ENCODE measurements around the gene SPRR5. TPM values are rescaled to one million over a fixed set of nuclear protein-coding genes. Genes with fewer than 3 reads are reported as not detected.

The SPRR5 gene
- total and polyA plus RNA-seq, 2 of the 4 experiments (the other 2 are of a cell fraction) = not detected

- Histone ChIP-seq H3K4ac (ENCODE audit: low read depth, low read length) (no peak overlapping the region), H3K27me3 (ENCODE audit: control insufficient read depth, insufficient read depth, low read length) (no peaks in the 10 kb centered on the region), H3K27ac (ENCODE audit: insufficient read depth, low read length) (no peak overlapping the region), H3K4me1 (ENCODE audit: control insufficient read depth, insufficient read depth, low read length) (no peaks in the 10 kb centered on the region), H2BK20ac (ENCODE audit: low read depth, low read length) (no peak overlapping the region), H3K9me1 (ENCODE audit: insufficient read depth, low read length) (no peaks in the 10 kb centered on the region), H4K91ac (ENCODE audit: insufficient read depth, low read depth, low read length) (no peak overlapping the region), H2AK9ac (replicated peaks; ENCODE audit: low read depth, low read length, poor library complexity) (no peak overlapping the region), H4K5ac (ENCODE audit: low read depth, low read length) (no peak overlapping the region), H2AK5ac (ENCODE audit: low read depth, low read length) (no peak overlapping the region), H2BK15ac (ENCODE audit: low read depth, low read length) (no peak overlapping the region), H3K14ac (replicated peaks; ENCODE audit: low read depth, low read length) (no peak overlapping the region), H2BK5ac (ENCODE audit: low read depth, low read length, poor library complexity, severe bottlenecking) (no peak overlapping the region), H3K56ac (ENCODE audit: extremely low read depth, insufficient read depth, low read length) (no peak overlapping the region), H3K9me3 (ENCODE audit: control insufficient read depth, insufficient read depth, low read length) (no peaks in the 10 kb centered on the region), H3K9ac (ENCODE audit: low read depth, low read length) (no peak overlapping the region), H2AFZ (replicated peaks; ENCODE audit: low read length, poor library complexity) (no peak overlapping the region), H4K8ac (ENCODE audit: low read depth in 2 of 2, low read length in 2 of 2) (no peak overlapping the region), H3K23ac (ENCODE audit: low read depth, low read length) (no peak overlapping the region), H3K18ac (ENCODE audit: low read depth, low read length) (no peak overlapping the region), H4K20me1 (ENCODE audit: insufficient read depth, low read length) (no peaks in the 10 kb centered on the region), H2BK120ac (ENCODE audit: low read depth, low read length) (no peak overlapping the region), H3K36me3 (ENCODE audit: control insufficient read depth, insufficient read depth, low read length) (no peaks in the 10 kb centered on the region), H3K4me3 (ENCODE audit: insufficient read depth, low read depth, low read length) (no peak overlapping the region), H3K79me1 (ENCODE audit: low read depth in 1 of 2, low read length in 2 of 2) (no peaks in the 10 kb centered on the region), H3K4me2 (ENCODE audit: low read depth, low read length) (no peak overlapping the region)
- ChIA-PET CTCF (interaction anchor here (0.9 kb wide), 1 partner anchor 8 kb away, joined by 3 read pairs; no protein-coding TSS in a partner anchor), POLR2A (ENCODE audit: unreplicated experiment) (no interaction called here)
- intact Hi-C loops (cut with micrococcal nuclease) (no loop called here), dilution Hi-C loops (cut with HindIII; ENCODE audit: low sequenced_read_pairs, unreplicated experiment) (no loop called here), in situ Hi-C loops (cut with MboI; ENCODE audit: low sequenced_read_pairs) (no loop called here)
- DNase-seq = no peak
- WGBS, 2 experiments (ENCODE audit: extremely low coverage in 2 of 2, insufficient read length in 1 of 2) = 37% methylated on average over 2 of the region's 4 CpGs; no CpG with 5 or more reads in 1 of the 2 experiments
- no peak for ATAC-seq (ENCODE audit: low read depth)
- TF ChIP-seq RFX5 (IDR thresholded peaks at IDR 0.05; ENCODE audit: low read depth, low read length) = no peak
- BruUV-seq (replicated peaks) = no TSS peak
Measured at GRCh38 chr1:152982076-152982475, 35.1 kb downstream of the SPRR5 start.

All from IMR-90 (cell line).